Measurements from ENCODE around the gene DNAJB12. TPM values are rescaled to one million over a fixed set of nuclear protein-coding genes. Genes with fewer than 3 reads are reported as not detected.

Gene DNAJB12
- total RNA-seq, 1 experiment from 2014 or later = 30.9 TPM

- Histone ChIP-seq H3K4me3 (ENCODE audit: low read length) (no peak overlapping the region), H3K4me1 (ENCODE audit: insufficient read depth, low read length) (peaks cover 35% of the 10 kb centered on the region), H2AFZ (ENCODE audit: low read length) (peak overlapping the region; percentile 81), H3K9ac (ENCODE audit: low read length) (no peak overlapping the region), H3K9me3 (ENCODE audit: low read length) (no peaks in the 10 kb centered on the region), H3K4me2 (ENCODE audit: low read length) (peak overlapping the region; percentile 61), H3K9me2 (replicated peaks; ENCODE audit: low read length) (no peaks in the 10 kb centered on the region), H4K20me1 (ENCODE audit: low read length) (no peaks in the 10 kb centered on the region), H3K36me3 (ENCODE audit: low read depth, low read length) (no peaks in the 10 kb centered on the region), H3F3A (ENCODE audit: low read length, unreplicated experiment) (no peaks in the 10 kb centered on the region), H3K27me3 (ENCODE audit: low read length) (no peaks in the 10 kb centered on the region), H3K27ac (ENCODE audit: low read length) (peak overlapping the region; percentile 49), H3K79me2 (ENCODE audit: low read length) (no peaks in the 10 kb centered on the region)
- ATAC-seq (peak; percentile 50), DNase-seq (peak; percentile 73)
- TF ChIP-seq, protein P1, sequence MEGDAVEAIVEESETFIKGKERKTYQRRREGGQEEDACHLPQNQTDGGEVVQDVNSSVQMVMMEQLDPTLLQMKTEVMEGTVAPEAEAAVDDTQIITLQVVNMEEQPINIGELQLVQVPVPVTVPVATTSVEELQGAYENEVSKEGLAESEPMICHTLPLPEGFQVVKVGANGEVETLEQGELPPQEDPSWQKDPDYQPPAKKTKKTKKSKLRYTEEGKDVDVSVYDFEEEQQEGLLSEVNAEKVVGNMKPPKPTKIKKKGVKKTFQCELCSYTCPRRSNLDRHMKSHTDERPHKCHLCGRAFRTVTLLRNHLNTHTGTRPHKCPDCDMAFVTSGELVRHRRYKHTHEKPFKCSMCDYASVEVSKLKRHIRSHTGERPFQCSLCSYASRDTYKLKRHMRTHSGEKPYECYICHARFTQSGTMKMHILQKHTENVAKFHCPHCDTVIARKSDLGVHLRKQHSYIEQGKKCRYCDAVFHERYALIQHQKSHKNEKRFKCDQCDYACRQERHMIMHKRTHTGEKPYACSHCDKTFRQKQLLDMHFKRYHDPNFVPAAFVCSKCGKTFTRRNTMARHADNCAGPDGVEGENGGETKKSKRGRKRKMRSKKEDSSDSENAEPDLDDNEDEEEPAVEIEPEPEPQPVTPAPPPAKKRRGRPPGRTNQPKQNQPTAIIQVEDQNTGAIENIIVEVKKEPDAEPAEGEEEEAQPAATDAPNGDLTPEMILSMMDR (conservative IDR thresholded peaks at IDR 0.05; ENCODE audit: low read depth, low read length) = no peak
- no peak for TF ChIP-seq EZH2phosphoT487 (IDR thresholded peaks at IDR 0.05; ENCODE audit: borderline replicate concordance, low read length)
- no peak for TF ChIP-seq EZH2 (IDR thresholded peaks at IDR 0.05; ENCODE audit: low read length, unreplicated experiment)
- intact Hi-C loops (cut with micrococcal nuclease) = no loop called here
- ChIA-PET POLR2A (ENCODE audit: unreplicated experiment) (no interaction called here), CTCF (interaction anchor here (0.6 kb wide), 1 partner anchor 175 kb away, joined by 4 read pairs; no protein-coding TSS in a partner anchor)
- BruUV-seq (replicated peaks) = no TSS peak
These were observed 44.5 kb downstream of the DNAJB12 start for GRCh38 chr10:72310241-72310633.

DNA sequence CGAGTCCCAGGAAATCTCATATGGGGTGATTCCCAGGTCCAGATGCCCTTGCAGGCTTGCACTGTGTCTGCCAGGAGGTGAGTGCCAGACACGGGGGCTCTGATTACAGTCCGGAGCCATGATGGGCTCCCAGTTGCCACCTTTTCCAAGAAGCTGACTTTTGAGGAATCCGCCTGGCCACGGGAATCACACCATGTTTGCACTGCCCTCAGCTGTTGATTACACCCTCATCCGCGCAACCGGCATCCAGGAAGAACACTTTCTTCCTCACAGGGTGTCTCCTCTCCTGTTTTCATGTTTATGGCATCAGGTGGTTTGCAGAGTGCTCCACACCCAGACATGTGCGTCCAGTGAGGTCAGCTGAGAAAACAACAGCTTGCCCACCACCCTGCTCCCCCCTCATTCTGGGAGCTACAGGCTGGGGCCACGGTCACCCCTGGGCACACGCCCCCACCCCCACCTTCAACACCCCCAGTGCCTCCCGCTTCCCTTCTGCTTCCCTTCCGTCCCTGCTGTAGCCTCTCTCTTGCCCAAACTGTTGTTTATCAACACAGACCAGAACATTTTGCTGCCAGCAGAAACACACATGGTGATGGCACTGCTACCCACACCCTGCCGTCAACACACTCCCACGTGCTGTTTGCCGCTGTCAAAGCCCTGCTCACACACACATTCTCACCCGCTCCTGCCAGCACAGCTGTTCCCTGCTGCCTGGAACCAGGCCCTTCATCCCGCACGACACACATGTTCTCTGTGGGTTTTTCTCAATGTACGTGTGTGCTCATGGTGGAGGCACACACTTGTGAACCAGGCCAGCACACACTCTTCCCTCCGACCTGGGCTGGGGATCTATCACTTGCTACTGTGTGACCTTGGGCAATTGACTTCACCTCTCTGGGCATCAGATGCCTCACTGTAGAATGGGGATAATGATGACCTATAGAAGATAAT is 45.2 kb downstream of the DNAJB12 start:
- ATAC-seq = no peak; the same call in 1 of the 2 replicates
- Histone ChIP-seq H3K4me3 (ENCODE audit: low read length) (no peak overlapping the region), H3K27ac (ENCODE audit: low read length) (peak overlapping the region; percentile 67), H3K27me3 (ENCODE audit: low read length) (no peaks in the 10 kb centered on the region), H3F3A (ENCODE audit: low read length, unreplicated experiment) (no peaks in the 10 kb centered on the region), H3K9me2 (replicated peaks; ENCODE audit: low read length) (no peaks in the 10 kb centered on the region), H3K36me3 (ENCODE audit: low read depth, low read length) (no peaks in the 10 kb centered on the region), H3K9ac (ENCODE audit: low read length) (no peak overlapping the region; the same call in 1 of the 2 replicates), H3K4me2 (ENCODE audit: low read length) (peak overlapping the region; percentile 61), H3K9me3 (ENCODE audit: low read length) (no peaks in the 10 kb centered on the region), H3K79me2 (ENCODE audit: low read length) (no peaks in the 10 kb centered on the region), H2AFZ (ENCODE audit: low read length) (peak overlapping the region; percentile 81), H4K20me1 (ENCODE audit: low read length) (no peaks in the 10 kb centered on the region), H3K4me1 (ENCODE audit: insufficient read depth, low read length) (peaks cover 31% of the 10 kb centered on the region)
- intact Hi-C loops (cut with micrococcal nuclease) = no loop called here
- ChIA-PET POLR2A (ENCODE audit: unreplicated experiment) (no interaction called here), CTCF (interaction anchor here (0.6 kb wide), 1 partner anchor 175 kb away, joined by 4 read pairs; no protein-coding TSS in a partner anchor)
- no TSS peak for BruUV-seq (replicated peaks)
- TF ChIP-seq, protein P1 (conservative IDR thresholded peaks at IDR 0.05; ENCODE audit: low read depth, low read length) = no peak
- TF ChIP-seq EZH2 (IDR thresholded peaks at IDR 0.05; ENCODE audit: low read length, unreplicated experiment) (no peak), EZH2phosphoT487 (IDR thresholded peaks at IDR 0.05; ENCODE audit: borderline replicate concordance, low read length) (no peak)
- DNase-seq = no peak
